GM21423 (cell line): ENCODE results near the gene CRIM1.

Source experiments
- ATAC-seq: cut with Tn5 transposase; IDR thresholded peaks from one replicate; pipeline ENCODE4 v1.9.1; 2021; ENCODE audit warnings: mild to moderate bottlenecking, moderate library complexity; ENCODE audit not compliant: unreplicated experiment

The CRIM1 gene

DNA sequence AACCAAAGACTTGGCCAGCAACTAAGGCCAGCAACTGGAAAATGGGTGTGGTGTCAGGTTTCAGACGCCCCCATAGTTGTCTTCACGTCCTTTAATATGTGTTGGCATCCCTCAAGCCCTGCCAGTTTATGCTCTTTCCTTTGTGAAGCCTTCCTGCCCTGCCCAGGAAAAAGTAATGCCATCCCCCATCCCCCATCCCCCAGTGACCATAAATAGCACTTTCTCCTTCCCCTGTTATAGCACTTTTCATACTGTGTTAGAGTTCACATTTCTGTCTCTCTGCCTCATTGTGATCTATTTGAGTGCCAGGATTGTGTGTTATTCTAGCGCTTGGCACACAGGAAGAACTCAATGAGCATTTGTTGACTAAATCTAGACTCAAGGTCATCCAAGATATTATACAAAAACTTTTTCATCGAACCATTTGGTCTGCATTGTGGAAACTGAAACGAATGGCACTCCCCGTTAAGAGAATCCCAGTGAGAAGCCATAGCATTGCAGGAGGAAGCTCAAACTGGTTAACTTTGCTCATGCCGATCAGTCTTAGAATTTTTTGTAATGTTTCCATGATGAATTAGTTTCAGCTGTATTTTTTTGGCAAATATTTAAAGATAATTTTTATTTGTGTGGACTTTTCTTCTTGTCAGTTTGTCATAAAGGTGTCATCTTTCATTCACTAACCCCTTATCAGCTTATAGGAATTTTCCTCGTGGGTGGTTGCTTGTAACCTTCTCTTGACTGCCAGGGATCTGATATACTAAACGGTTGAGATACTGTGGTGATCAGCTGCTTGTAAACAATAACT is 15.7 kb downstream of the CRIM1 start:
- no peak for ATAC-seq

DNA sequence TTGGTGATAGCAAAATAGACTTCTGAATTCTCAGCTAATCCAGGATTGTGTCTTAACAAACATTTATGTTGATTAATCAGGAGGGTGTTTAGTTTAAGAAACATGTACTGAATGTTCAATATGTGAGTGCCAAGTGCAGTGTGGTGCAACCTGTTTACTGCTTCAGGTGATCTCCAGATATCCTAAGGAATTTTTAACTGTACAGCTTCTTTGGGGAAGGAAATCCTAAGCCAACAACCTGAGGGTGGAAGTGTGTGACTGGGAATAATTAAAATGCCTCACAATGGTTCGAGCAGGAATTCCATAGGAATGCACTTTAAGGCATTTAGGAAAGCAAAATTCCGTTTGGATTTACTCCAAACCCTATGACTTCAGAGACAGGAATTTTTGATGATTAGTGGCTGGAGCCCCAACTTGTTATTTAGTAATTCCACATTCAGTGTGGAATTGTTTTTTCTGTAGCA is 16.4 kb downstream of the CRIM1 start:
- no peak for ATAC-seq

DNA sequence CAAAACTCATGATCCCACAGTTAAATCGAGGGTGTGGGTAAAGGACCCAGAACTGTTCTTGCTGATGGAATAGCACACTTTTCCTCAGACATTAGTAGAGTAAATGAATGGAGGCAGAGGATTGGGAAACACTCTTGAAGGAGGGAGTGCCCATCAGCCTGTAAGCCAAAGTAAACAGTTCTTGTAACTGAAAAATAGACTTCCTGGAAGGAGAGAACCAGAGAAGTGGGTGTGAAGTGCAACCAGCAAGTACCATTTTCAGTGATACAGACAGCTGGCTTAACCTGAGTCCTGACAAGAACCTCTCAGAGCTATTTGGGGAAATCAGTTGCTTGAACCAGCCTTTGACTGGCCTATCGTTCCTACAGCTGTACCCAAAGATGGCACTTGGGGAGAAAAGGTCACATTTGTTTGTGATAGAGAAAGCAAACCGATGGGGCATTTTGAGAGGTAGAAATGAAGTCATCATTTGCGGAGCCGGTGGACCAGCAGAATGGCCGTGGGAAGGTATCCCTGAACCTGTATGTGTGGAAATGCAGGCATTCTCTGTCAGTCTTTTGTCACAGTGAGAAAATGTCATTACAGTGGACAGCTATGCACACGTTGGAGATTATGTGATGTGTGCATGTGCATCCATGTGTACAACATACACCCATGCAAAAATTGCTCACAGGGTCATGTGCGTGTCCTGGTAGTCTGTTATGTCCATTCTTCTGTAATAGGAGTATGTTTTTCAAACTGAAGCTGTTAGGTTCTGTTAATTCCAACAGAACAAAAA is 17.8 kb downstream of the CRIM1 start:
- no peak for ATAC-seq

DNA sequence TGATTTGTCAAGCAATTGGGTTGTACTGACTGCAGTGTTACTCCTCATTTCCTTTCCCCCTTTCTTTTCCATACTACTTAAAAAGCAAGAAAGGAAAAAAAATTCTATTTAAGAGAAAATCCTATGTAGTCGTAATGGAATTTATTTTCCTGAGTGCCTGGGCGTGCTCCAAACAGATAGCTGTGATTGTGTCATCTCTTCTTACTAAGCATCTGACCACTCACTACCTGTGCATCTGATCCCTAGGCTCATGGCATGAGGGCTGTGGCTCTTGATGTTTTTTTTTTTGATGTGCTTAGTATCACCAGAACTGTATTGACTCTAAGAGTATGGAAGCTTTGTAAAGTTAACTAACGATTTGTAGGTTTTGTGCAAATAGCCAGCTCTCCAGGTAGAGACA is 19.0 kb downstream of the CRIM1 start:
- ATAC-seq = no peak

DNA sequence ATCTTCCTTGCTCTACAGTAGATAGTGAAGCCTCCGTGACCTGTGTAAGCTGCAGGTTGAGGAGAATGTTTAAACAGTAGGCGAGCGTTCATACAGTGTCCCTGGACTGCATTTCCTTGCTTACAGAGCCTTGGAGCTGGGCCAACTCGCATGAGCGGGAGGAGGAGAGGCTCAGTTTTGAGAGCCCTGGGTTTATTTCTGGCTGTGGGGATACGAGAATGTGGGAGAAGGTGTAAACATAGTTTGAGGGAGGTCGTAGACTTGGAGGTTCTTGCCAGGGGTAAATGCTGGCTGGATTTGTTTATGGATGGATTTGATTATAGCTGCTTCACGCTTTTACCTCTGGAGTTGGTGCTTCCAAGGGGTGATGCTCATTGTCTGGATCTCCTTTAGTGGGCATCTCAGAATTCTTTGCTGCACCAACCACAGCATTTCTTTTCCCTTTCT is 20.8 kb downstream of the CRIM1 start:
- no peak for ATAC-seq

DNA sequence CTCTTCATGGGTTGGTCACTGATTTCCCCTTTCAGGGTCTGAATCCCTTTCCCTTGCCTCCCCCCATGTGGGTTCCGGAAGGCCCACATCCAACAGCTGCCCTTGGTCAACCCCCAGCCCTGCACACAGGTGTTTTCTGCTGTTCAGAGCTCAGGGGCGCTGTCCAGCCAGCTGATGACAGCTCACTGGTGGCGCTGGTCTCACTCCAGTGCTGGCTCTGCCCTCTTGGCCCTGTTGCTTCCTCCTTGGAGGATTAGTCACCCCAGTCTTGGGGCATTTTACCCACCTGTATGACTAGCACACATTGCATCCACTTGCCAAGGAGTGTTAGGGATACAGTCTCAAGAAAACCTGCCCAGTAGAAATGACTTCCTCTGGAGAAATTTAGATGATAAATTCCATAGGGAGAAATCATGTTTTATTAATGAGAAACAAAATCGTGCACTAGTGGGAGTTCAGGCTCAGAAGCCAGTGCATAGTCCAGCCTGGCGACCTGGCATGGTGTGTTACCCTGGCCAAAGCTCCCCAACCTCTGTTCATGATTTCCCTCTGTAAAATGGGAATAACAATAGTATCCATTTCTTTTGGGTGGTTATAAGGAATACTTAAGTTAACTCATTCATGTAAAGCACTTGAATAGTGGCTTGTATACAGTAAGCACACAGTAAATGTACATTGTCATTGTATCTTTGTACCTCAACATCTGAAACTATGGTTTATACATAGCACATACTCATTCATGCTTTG is 21.6 kb downstream of the CRIM1 start:
- ATAC-seq = no peak

DNA sequence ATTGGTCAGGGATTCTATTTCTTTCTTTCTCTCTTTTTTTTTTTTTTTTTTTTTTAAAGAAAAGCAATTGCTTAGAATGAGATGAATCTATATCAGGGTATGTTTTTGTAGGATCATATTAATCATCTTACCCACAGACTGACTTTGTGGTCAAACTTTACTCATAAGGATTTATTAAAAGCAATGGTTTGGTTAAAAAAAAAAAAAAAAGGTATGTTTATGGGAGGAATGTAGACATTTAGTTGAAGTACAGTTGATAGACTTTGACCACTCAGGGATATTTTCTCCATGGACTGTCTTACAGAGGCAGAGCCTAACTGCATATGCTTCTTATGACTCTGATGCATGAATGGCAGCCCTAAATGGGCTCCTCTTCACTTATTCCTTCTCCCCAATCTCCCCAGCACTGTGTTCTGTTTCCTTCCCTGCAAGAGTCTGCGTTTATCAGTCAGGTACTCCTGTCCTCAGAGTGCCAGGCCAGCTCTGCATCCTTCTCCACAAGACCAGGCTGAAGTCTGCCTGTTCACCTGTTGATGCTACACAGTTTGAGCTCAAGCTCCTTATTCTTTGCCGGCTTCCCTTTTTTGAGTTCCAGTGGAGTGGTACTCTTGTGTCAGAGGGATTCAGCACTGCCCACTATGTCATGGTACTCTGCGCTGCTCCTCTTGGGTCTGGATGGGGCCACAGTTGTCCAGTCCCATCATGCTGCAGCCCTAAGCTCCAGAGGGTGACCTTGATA is 24.3 kb downstream of the CRIM1 start:
- ATAC-seq = no peak

DNA sequence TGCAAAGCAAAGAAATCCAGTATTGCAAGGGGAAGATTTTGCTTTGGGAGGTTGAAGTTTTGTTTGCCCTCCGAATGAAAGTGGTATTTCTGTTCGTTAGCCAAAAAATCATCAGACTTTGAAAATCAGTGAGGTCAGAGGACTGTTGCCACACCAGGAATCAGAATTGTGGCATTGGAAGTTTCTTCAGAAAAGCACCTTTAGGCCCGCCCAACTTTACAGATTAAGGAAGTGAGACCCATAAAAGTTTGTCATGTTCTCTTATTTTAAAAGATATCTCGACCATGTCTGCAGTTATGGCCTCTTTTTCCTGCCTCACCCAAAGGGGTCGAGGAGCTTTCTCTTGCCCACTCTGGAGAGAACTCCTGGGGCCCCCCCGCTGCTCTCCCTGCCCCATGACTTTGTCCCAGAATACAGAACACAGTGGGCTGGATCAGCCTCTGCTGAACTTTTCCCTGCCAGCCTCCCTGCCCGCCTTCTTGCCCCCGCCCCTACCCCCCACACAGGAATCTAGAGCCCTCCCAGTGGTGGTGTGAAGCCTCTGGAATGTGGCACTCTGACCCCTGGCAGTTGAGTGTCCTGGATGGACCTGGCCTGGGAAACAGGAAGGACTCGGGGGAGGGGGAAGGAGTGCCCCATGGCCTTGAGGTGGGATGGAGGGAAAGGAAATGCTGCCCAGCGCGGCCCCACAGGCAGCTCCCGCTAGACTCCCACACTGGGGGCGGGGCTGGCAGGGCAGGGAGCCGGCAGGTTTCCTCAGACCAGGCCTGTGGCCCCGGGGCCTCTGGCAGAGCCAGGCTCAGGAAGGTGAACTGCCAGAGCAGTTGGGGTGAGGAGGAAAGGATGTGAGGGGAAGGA is 25.3 kb downstream of the CRIM1 start:
- ATAC-seq = no peak

DNA sequence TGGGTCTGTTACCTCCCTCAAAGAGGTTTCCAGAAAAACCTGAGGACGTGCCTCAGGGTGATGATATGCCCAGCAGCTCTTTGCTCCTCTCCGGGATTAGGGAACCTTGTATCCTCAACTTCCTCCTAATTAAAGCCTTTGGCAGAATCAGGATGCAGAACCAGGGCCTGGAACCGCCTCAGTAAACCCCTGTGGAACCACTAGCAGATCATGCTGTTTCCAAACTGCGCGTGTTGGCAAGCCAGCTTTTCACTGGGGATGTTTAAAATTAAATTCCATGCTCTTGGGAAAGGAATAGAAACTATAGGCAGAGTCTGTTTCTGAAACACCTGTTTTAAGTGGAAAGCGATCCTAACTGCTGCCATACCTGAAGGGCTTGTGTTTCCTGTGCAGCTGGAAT is 26.4 kb downstream of the CRIM1 start:
- ATAC-seq = no peak

DNA sequence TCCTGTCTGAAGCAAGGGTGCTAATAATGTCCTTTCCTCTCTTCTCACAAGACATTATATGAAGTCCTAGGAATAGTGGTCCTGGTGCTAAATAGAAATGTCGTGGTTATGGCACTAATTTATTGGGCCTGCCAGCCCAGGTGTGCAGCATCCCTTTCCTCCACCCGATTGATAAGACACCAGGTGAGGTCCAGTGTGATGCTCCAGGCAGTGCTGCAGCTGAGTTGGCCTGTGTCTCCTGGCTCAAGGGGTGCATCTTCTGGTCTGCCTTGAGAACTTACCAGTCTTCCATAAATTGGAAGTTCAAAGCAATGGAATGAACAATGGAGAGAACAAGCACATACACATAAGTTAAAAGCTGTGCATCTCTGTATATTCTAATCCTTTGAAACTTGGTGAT is 26.9 kb downstream of the CRIM1 start:
- ATAC-seq = no peak

DNA sequence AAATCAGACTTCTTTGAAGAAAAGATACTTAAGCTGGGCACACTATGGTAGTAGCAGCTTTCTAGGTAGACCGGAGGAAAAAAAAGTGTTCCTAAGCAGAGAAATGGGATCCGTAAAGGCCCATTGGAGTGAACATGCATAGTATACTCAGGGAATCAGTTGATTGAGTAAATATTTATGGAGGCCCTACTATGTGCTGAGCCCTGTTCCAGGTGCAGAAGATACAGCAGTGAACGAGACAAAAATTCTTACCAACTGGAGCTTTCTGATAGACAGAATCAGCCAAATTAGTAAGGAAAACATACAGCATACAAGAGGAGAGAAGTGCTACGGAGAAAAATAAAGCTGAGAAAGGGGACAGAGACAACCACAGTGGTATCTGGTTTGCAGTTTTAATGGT is 28.1 kb downstream of the CRIM1 start:
- no peak for ATAC-seq

DNA sequence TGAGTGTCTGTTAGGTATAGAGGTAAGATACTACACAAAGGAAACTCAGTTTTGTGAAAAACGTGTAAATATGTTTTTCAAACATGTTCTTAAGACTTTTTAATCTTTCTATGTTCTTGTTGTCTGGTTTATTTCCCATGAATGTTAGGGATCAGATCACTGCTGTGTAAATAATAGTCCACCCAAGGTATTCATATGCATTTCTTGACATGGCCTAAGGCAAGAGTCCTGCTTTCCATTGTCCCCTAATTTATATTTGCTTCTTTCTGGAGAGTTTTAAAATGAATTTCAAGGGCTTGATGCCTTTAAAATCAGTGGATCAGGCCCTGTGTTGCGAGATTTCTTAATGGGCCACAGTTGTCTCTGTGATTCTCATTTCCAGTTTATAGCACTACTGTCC is 28.9 kb downstream of the CRIM1 start:
- no peak for ATAC-seq

DNA sequence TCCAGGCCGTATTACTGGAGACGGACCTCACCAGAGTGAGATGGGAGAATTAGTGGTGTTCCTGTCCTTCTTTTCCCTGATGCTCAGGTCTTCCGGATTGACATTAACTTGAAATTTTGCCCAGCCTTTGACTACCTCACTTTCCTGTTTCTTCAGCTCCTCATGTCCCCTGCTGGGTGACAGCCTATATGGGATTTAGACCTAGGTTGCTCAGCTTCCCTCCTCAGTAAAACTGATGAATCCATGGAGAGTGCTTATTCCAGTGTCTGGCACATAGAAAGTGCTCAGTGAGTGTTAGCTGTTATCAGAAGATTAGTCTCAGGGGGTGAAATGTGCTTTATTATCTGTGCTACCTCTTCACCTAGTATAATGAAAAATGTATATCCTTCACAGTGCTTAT is 30.0 kb downstream of the CRIM1 start:
- ATAC-seq = no peak

DNA sequence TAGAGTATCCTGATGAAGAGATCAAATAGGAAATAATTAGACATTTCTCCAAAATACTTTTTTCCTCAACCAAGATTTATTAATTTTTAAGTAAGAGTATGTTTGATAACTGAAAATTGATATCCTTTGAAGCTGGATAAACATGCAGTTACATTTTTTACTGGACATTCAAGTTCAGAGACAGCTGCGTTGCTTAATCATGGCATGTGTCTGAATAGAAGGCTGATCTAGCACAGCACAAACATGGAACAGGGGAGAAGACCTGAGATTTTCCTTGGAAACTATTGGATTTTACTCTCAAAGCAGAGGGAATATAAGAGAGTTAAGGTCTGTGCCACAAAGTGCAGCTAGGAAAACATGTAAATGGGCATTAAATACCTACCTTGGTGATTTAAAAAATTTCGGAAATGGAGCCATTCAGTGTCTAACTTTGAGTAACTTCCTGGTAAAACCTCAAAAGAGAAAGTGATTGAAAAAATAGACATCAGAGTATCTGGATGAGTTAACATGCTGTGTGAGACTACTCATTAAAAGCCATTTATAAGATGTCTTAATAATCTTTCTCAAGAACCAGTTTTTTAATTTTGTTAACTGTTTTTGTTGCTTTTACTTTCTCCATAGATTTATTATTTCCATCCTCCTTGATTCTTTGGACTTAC is 31.8 kb downstream of the CRIM1 start:
- ATAC-seq = peak; percentile 53

DNA sequence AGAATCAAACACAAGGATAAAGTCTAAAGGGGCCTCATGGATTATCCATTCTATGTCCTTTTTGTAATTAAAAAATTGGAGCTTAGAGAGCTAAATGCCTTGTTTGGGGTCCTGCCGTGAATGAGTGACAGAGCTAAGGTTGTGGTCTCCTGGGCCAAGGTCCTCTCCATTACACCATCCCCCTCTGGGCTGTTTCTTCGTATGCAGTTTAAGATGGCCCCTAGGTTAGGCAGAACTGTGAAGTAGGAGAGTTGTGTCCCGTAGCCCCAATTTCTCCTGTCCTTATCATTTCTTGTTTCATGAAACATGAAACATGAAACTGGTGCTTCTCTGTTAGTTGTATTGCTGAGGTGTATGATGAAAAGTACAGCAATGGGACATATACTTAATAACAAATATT is 32.9 kb downstream of the CRIM1 start:
- ATAC-seq = no peak

DNA sequence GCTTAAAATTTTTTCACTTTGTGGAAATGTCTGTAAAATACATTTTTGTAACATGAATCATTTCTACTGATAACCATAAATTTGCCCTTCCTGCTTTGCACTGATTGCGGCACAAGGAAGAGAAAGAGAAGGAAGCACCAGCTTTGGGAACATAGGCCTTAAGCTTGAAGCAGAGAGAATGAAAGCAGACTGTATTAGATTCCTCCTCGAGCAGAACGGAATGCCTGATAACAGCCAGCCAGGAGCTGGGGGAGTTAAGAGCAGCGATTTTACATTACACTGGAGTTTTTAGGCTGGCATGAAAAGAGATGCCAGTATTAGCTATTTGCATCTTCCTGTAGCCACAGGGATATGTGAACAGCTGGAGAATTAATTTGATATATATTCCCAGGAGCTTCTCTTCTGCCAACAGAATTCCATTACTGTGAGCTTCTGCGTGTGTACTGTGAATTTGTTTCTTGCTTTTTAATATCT is 33.5 kb downstream of the CRIM1 start:
- ATAC-seq = no peak

DNA sequence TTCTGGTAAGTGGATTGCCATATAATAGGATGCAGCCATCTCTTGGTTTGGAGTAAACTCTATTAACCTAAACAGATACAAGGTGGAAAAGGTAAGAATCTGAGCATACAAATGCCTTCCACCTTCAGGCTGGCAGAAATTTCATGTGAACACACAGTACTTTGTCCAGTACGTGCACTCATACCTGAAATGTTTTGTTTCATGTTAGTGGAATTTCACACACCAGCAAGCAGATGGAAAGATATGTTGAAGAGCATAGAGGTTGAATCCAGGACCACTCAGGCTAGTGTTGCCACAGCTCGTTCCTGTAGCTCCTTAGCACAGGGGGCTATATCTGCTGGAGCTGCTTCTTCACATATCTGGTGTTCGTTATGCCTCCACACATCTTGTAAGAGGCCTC is 34.0 kb downstream of the CRIM1 start:
- ATAC-seq = no peak

DNA sequence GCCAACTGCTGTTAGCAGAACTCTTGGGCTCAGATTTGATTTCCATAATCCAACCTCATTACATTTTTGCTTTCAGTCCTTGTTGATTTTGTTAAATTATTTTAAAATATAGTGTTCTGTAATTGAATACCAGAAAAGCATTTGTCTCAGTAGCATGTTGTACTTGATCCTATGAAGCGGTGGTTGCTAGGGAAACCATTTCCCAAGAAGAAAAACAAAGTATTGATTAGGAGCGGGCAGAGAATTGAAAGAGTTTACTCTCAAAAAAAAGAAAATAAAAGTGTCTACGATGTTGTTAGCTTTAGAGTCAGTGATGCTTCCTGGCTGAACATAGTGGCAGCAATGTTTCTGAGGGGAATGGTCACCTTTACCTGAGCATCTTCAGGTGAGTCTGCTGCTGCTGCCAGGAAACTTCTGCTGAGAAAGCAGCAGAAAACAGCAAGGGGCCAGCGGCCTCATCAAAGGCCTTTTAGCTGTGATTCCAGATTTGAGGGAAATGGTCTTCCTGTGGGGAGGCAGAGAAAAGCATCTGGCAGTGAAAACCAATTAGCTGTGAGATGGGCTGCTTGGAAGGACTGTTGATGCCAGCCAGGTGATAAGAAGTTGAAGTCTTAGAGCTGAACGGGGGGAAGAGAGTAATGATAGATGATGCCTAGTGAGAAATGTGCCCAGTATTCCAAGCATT is 37.1 kb downstream of the CRIM1 start:
- ATAC-seq = no peak
